PFSK-1 (cell line): ENCODE data around the gene ZNF20.

Source experiments
- REST ChIP-seq, 2 experiments: IDR thresholded peaks; 2 replicates each; pipeline versions ENCODE4 v1.6.1 to v1.8.0; 2011 to 2012; ENCODE audit warnings: low read depth in 2 of 2, low read length in 2 of 2, control low read depth in 1 of 2, inconsistent platforms in 1 of 2, mild to moderate bottlenecking in 1 of 2, moderate library complexity in 1 of 2; ENCODE audit not compliant: insufficient read depth in 1 of 2
- TAF1 ChIP-seq: IDR thresholded peaks from 2 replicates; pipeline ENCODE4 v1.6.1; 2012; ENCODE audit warnings: low read length, control low read depth, borderline replicate concordance; ENCODE audit not compliant: insufficient read depth

GRCh38 chr19:12155324-12155860 lies 15.2 kb upstream of the ZNF20 start:
- no peak for TF ChIP-seq REST (IDR thresholded peaks at IDR 0.05; ENCODE audit: insufficient read depth in 1 of 2, low read depth in 2 of 2, low read length in 2 of 2)
- TF ChIP-seq TAF1 = no peak
